IPS-20b (cell line): ENCODE results near the gene ADM5.

Experiments used
- H3K27ac ChIP-seq: one replicate; pipeline ENCODE4 v1.5.1; 2013; ENCODE audit warnings: low read length
- H3K27me3 ChIP-seq: 2 replicates; pipeline ENCODE4 v1.6.1; 2013; ENCODE audit warnings: mild to moderate bottlenecking, low read length, inconsistent platforms; ENCODE audit not compliant: insufficient read depth
- H3K36me3 ChIP-seq: 2 replicates; pipeline ENCODE4 v1.6.1; 2013; ENCODE audit warnings: low read depth, mild to moderate bottlenecking, inconsistent platforms, low read length, moderate library complexity; ENCODE audit not compliant: insufficient read depth
- H3K4me1 ChIP-seq: 2 replicates; pipeline ENCODE4 v1.6.1; 2013; ENCODE audit warnings: mild to moderate bottlenecking, control low read depth, inconsistent platforms, low read length, moderate library complexity; ENCODE audit not compliant: insufficient read depth
- H3K4me3 ChIP-seq: 2 replicates; pipeline ENCODE4 v1.5.1; 2013; ENCODE audit warnings: mild to moderate bottlenecking, low read length, inconsistent platforms
- H3K9ac ChIP-seq: 2 replicates; pipeline ENCODE4 v1.6.1; 2013; ENCODE audit warnings: low read depth, mild to moderate bottlenecking, inconsistent platforms, low read length, moderate library complexity
- H3K9me3 ChIP-seq: 2 replicates; pipeline ENCODE4 v1.6.1; 2013; ENCODE audit warnings: mild to moderate bottlenecking, low read depth, low read length, inconsistent platforms; ENCODE audit not compliant: insufficient read depth

Gene ADM5

DNA sequence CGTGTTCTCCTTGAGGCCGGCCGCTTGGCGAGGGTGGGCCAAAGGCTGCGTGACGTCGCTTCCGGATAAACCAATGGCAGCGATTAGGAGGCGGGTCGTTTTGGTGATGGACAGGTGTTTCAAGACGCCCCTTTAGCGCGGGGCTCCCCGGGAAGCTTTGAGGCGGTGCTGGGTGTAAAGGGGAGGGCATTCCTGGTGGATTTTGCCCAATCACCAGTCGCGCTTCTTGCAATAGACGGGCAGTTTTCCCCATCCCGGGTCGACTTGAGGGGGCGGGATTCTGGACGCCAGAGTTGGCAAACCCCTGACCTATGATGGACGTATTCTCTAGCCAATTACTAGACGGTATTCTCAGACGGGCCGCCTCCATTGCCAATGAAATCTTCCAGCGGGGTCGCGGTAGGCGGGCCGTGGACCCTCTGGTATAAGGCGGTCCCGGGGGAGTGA is 12.6 kb upstream of the ADM5 start:
- Histone ChIP-seq H3K4me1 (peaks cover 9% of the 10 kb centered on the region; the same call in 1 of the 2 replicates), H3K36me3 (peaks cover 27% of the 10 kb centered on the region), H3K9me3 (no peaks in the 10 kb centered on the region), H3K27me3 (no peaks in the 10 kb centered on the region), H3K27ac (peak overlapping the region; percentile 96), H3K4me3 (peak overlapping the region; percentile 99; the same call in 1 of the 2 replicates), H3K9ac (peak overlapping the region; percentile 100; the same call in 1 of the 2 replicates)

- peaks cover 9% of the 10 kb centered on the region; the same call in 1 of the 2 replicates for H3K4me1 ChIP-seq
- no peaks in the 10 kb centered on the region for H3K9me3 ChIP-seq
- peak within 1 kb of the TSS; percentile 100 for H3K9ac ChIP-seq
- H3K36me3 ChIP-seq: peaks cover 33% of the 10 kb centered on the region
- H3K27me3 ChIP-seq: no peaks in the 10 kb centered on the region
- peak within 1 kb of the TSS; percentile 99 for H3K4me3 ChIP-seq
- H3K27ac ChIP-seq: peak within 1 kb of the TSS; percentile 97
Observed at GRCh38 chr19:49677231-49677900, 12.0 kb upstream of the ADM5 start, which contains the start of gene PRMT1. TSS of gene PRMT1 (plus strand) at chr19:49677271. CDS start at chr19:49677281, 10 bp downstream.

DNA sequence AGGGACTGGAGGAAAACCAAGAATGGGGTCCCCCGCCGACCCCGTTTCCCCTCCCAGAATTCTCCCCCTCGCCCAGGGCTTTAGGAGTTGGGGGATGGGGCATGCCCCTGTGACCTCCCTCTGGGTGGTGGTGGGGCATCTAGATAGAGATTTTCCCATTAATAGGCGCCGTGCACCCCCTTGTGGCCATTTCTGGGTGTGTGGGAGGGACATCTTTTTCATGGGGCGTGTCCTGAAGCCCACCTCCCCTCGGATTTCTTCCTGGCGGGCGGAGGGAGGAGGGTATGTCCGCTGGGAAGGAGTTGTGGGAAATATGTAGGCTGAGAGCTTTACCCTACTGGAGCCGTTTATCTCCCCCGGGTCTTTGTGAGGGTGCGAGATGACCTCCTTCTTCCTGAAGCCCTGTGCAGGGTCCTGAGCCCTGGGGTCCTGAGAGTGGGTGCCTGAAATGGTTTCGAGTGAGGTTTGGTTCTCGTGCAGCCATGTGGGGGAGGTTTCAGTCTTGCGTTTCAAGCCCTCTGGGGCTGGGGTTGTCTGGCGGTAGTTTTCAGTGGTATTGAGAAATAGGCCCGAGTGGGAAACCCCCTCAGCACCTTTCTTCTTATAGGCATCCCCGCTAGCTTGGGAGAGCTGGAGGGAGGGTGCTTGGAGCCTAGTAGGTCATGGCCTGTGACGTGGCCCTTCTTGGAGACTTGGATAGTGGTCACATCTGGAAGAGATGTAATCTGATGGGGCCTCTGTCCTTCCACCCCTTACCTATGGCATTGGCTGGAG is 11.3 kb upstream of the ADM5 start:
- Histone ChIP-seq H3K4me1 (peaks cover 9% of the 10 kb centered on the region; the same call in 1 of the 2 replicates), H3K4me3 (peak overlapping the region; percentile 99), H3K9me3 (no peaks in the 10 kb centered on the region), H3K9ac (peak overlapping the region; percentile 100), H3K27ac (peak overlapping the region; percentile 94), H3K36me3 (peaks cover 38% of the 10 kb centered on the region), H3K27me3 (no peaks in the 10 kb centered on the region)

GRCh38 chr19:49678985-49679770 is 10.2 kb upstream of the ADM5 start:
- no peaks in the 10 kb centered on the region for H3K27me3 ChIP-seq
- H3K36me3 ChIP-seq: peaks cover 38% of the 10 kb centered on the region
- peaks cover 9% of the 10 kb centered on the region; the same call in 1 of the 2 replicates for H3K4me1 ChIP-seq
- peak overlapping the region; percentile 49; the same call in 1 of the 2 replicates for H3K4me3 ChIP-seq
- peak overlapping the region; percentile 59 for H3K27ac ChIP-seq
- H3K9me3 ChIP-seq: no peaks in the 10 kb centered on the region
- H3K9ac ChIP-seq: no peak overlapping the region

GRCh38 chr19:49679771-49680413 is 9.5 kb upstream of the ADM5 start:
- Histone ChIP-seq H3K4me1 (peaks cover 9% of the 10 kb centered on the region; the same call in 1 of the 2 replicates), H3K4me3 (peak overlapping the region; percentile 49), H3K9me3 (no peaks in the 10 kb centered on the region), H3K9ac (peak overlapping the region; percentile 41; the same call in 1 of the 2 replicates), H3K36me3 (peaks cover 45% of the 10 kb centered on the region), H3K27ac (peak overlapping the region; percentile 59), H3K27me3 (no peaks in the 10 kb centered on the region)

DNA sequence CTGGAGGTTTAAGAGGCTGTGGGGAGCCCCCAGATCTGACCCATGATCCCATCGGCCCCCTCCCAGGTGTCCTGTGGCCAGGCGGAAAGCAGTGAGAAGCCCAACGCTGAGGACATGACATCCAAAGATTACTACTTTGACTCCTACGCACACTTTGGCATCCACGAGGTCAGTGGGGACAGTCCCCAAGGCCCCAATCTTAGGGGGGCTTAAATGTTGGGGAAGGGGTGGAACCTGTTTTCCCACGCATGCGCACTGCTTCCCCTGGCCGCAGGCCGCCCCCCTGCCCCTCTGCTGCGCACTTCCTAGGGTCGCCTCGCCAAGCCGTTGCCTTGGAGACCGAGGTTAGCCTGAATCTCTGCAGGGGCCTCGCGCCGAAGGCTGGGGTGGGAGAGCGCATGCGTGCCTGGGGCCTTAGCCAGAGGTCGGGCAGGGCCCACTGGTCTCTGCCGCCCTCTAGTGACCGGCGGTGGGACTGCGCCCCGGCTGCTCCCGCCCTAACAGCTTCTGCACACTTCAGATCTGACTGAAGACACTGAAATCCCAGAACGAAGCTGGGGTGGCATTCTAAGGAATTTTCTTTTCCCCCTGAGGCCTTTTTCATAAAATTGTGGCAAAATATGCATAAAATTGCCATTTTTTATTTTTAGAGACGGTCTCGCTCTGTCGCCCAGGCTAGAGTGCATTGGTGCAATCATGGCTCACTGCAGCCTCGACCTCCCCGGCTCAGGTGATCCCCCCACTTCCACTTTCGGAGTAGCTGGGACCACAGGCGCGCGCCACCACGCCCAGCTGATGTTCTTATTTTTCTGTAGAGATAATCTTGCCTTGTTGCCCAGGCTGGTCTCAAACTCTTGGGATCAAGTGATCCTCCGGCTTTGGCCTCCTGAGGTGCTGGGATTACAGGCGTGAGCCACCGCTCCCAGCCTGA is 8.7 kb upstream of the ADM5 start:
- peaks cover 52% of the 10 kb centered on the region for H3K36me3 ChIP-seq
- H3K9ac ChIP-seq: peak overlapping the region; percentile 41; the same call in 1 of the 2 replicates
- H3K27me3 ChIP-seq: no peaks in the 10 kb centered on the region
- peak overlapping the region; percentile 49; the same call in 1 of the 2 replicates for H3K4me3 ChIP-seq
- peaks cover 9% of the 10 kb centered on the region; the same call in 1 of the 2 replicates for H3K4me1 ChIP-seq
- no peaks in the 10 kb centered on the region for H3K9me3 ChIP-seq
- peak overlapping the region; percentile 59 for H3K27ac ChIP-seq

- Histone ChIP-seq H3K36me3 (peaks cover 62% of the 10 kb centered on the region), H3K27me3 (no peaks in the 10 kb centered on the region), H3K4me1 (peaks cover 9% of the 10 kb centered on the region; the same call in 1 of the 2 replicates), H3K4me3 (no peak overlapping the region), H3K9ac (no peak overlapping the region), H3K9me3 (no peaks in the 10 kb centered on the region), H3K27ac (no peak overlapping the region)
Observed at GRCh38 chr19:49681830-49682229, 7.6 kb upstream of the ADM5 start.

- Histone ChIP-seq H3K4me3 (no peak overlapping the region), H3K27ac (no peak overlapping the region), H3K9me3 (no peaks in the 10 kb centered on the region), H3K4me1 (peaks cover 9% of the 10 kb centered on the region; the same call in 1 of the 2 replicates), H3K27me3 (no peaks in the 10 kb centered on the region), H3K36me3 (peaks cover 67% of the 10 kb centered on the region), H3K9ac (no peak overlapping the region)
Observed at GRCh38 chr19:49682274-49682673, 7.1 kb upstream of the ADM5 start.

DNA sequence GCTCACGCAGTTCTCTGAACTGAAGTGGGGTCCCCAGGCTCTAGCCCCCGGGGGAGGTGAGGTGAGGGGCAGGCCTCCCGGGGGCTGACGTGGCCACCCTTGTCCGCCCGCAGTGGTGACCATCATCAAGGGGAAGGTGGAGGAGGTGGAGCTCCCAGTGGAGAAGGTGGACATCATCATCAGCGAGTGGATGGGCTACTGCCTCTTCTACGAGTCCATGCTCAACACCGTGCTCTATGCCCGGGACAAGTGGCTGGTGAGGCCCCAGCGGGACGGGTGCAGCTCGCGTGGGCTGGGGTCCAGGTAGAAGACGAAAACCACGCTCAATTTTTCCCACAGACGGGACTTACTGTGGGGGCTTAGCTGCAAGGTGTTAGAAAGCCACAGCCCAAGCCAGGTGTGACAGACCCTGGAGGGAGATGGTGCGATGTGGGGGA is 5.6 kb upstream of the ADM5 start:
- Histone ChIP-seq H3K9ac (no peak overlapping the region), H3K36me3 (peaks cover 77% of the 10 kb centered on the region), H3K27ac (no peak overlapping the region), H3K4me1 (peaks cover 9% of the 10 kb centered on the region; the same call in 1 of the 2 replicates), H3K9me3 (no peaks in the 10 kb centered on the region), H3K4me3 (no peak overlapping the region), H3K27me3 (no peaks in the 10 kb centered on the region)
